Anterior cingulate cortex (tissue), 58 donors: Measurements from ENCODE around the gene APOBEC3G.
"Not testable (repeated sequence)": the region's sequence is repeated elsewhere in the genome, so short reads cannot be mapped to it uniquely, and the experiment has no call there.

Experiments used
- DNase-seq, 58 donors: peaks; one replicate each; lab custom pipeline; 2025; lab: John Stamatoyannopoulos, UW

Gene APOBEC3G

GRCh38 chr22:39077026-39077840, at the start of gene APOBEC3G:
APOBEC3G (plus strand) TSS chr22:39077275; CDS start chr22:39077362, 87 bp downstream.
- peak in 6 of 58 donors; percentile 2 to 6 (median 2) for DNase-seq

- DNase-seq, result no peak
These were observed 49.4 kb upstream of the APOBEC3G start for GRCh38 chr22:39027717-39028116.

- no peak for DNase-seq
These were observed 48.8 kb upstream of the APOBEC3G start for GRCh38 chr22:39028281-39028680.

GRCh38 chr22:39029227-39029626, 47.8 kb upstream of the APOBEC3G start:
- no peak for DNase-seq

- no peak for DNase-seq
These were observed 46.4 kb upstream of the APOBEC3G start for GRCh38 chr22:39030705-39031104.

- not testable (repeated sequence) for DNase-seq
These were observed 45.4 kb upstream of the APOBEC3G start for GRCh38 chr22:39031434-39032295.

GRCh38 chr22:39037071-39037470, 40.0 kb upstream of the APOBEC3G start:
- not testable (repeated sequence) for DNase-seq

- DNase-seq, result no peak
These were observed 37.6 kb upstream of the APOBEC3G start for GRCh38 chr22:39039306-39040126.

- DNase-seq, result not testable (repeated sequence)
These were observed 36.9 kb upstream of the APOBEC3G start for GRCh38 chr22:39040155-39040537.

GRCh38 chr22:39040538-39041296, 36.4 kb upstream of the APOBEC3G start, which contains the start of gene APOBEC3F:
APOBEC3F (plus strand) TSS chr22:39040864; CDS start chr22:39040961, 97 bp downstream.
- peak in 4 of 58 donors; percentile 9 to 16 (median 13) for DNase-seq

GRCh38 chr22:39041908-39042307, 35.2 kb upstream of the APOBEC3G start:
- no peak for DNase-seq

GRCh38 chr22:39043063-39043462, 34.0 kb upstream of the APOBEC3G start:
- DNase-seq, result not testable (repeated sequence)

- not testable (repeated sequence) for DNase-seq
These were observed 31.9 kb upstream of the APOBEC3G start for GRCh38 chr22:39045136-39045535.

- DNase-seq, result not testable (repeated sequence)
These were observed 27.6 kb upstream of the APOBEC3G start for GRCh38 chr22:39049486-39049885.

- DNase-seq, result not testable (repeated sequence)
These were observed 25.1 kb upstream of the APOBEC3G start for GRCh38 chr22:39051844-39052495.

GRCh38 chr22:39055658-39056057, 21.4 kb upstream of the APOBEC3G start:
- DNase-seq, result no peak

- DNase-seq, result not testable (repeated sequence)
These were observed 15.8 kb upstream of the APOBEC3G start for GRCh38 chr22:39061290-39061689.

- not testable (repeated sequence) for DNase-seq
These were observed 15.1 kb upstream of the APOBEC3G start for GRCh38 chr22:39061951-39062350.

GRCh38 chr22:39063904-39064303, 13.2 kb upstream of the APOBEC3G start:
- not testable (repeated sequence) for DNase-seq
